Neural progenitor cell (in vitro differentiated cells): ENCODE data around the gene CNGA1. TPM values are rescaled to one million over a fixed set of nuclear protein-coding genes. Genes with fewer than 3 reads are reported as not detected.

Experiments
- DNase-seq: peaks from one replicate; pipeline ENCODE4 v3.0.0-alpha.2; 2016; ENCODE audit warnings: low spot score
- H2AFZ ChIP-seq: fragments of 200-600 bp; sonication (generic); replicated peaks from 2 replicates; pipeline ENCODE4 v1.6.1; 2016; ENCODE audit warnings: antibody characterized with exemption
- H3F3A ChIP-seq: fragments of 200-600 bp; sonication (generic); 2 replicates; pipeline ENCODE4 v1.6.1; 2016; ENCODE audit warnings: antibody characterized with exemption, low read depth
- H3K27ac ChIP-seq: fragments of 200-600 bp; sonication (generic); 2 replicates; pipeline ENCODE4 v1.5.1; 2016; ENCODE audit warnings: mild to moderate bottlenecking
- H3K27me3 ChIP-seq: fragments of 200-600 bp; sonication (generic); 2 replicates; pipeline ENCODE4 v1.6.1; 2016; ENCODE audit warnings: mild to moderate bottlenecking, moderate library complexity
- H3K36me3 ChIP-seq: fragments of 200-600 bp; sonication (generic); 2 replicates; pipeline ENCODE4 v1.5.1; 2016
- H3K4me1 ChIP-seq: fragments of 200-600 bp; sonication (generic); 2 replicates; pipeline ENCODE4 v1.6.1; 2016; ENCODE audit warnings: mixed run types
- H3K4me2 ChIP-seq: fragments of 200-600 bp; sonication (generic); 2 replicates; pipeline ENCODE4 v1.6.1; 2016
- H3K4me3 ChIP-seq: fragments of 200-600 bp; sonication (generic); 2 replicates; pipeline ENCODE4 v1.5.1; 2016
- H3K79me2 ChIP-seq: fragments of 200-600 bp; sonication (generic); 2 replicates; pipeline ENCODE4 v1.6.1; 2016; ENCODE audit warnings: low read depth
- H3K9ac ChIP-seq: fragments of 200-600 bp; sonication (generic); 2 replicates; pipeline ENCODE4 v1.6.1; 2016
- H3K9me3 ChIP-seq: fragments of 200-600 bp; sonication (generic); 2 replicates; pipeline ENCODE4 v1.5.1; 2016; ENCODE audit warnings: low read depth
- H4K20me1 ChIP-seq: fragments of 200-600 bp; sonication (generic); 2 replicates; pipeline ENCODE4 v1.6.1; 2016; ENCODE audit warnings: low read depth
- H3K27ac Mint-ChIP-seq: 3 replicates; pipeline ENCODE4 v1.8.0; 2021; ENCODE audit warnings: mixed read lengths
- H3K27me3 Mint-ChIP-seq: 2 replicates; pipeline ENCODE4 v1.8.0; 2022; ENCODE audit warnings: low read depth, mild to moderate bottlenecking, inconsistent platforms, moderate library complexity, mixed read lengths; ENCODE audit not compliant: insufficient read depth
- H3K36me3 Mint-ChIP-seq: 3 replicates; pipeline ENCODE4 v1.8.0; 2021; ENCODE audit warnings: mixed read lengths
- H3K4me1 Mint-ChIP-seq: 3 replicates; pipeline ENCODE4 v1.8.0; 2021; ENCODE audit warnings: mixed read lengths
- H3K4me3 Mint-ChIP-seq: 3 replicates; pipeline ENCODE4 v1.8.0; 2021; ENCODE audit warnings: mild to moderate bottlenecking, moderate library complexity, mixed read lengths
- H3K9me3 Mint-ChIP-seq: 3 replicates; pipeline ENCODE4 v1.8.0; 2020; ENCODE audit warnings: mixed read lengths
- EZH2 ChIP-seq: fragments of 200-600 bp; sonication (generic); IDR thresholded peaks from 2 replicates; pipeline ENCODE4 v1.6.1; 2017; ENCODE audit warnings: antibody characterized with exemption, mild to moderate bottlenecking, moderate library complexity
- EZH2phosphoT487 ChIP-seq: fragments of 200-600 bp; sonication (generic); IDR thresholded peaks from 2 replicates; pipeline ENCODE4 v1.6.1; 2017; ENCODE audit warnings: antibody characterized with exemption
- total RNA-seq: library from RNA; depleted of rRNA; stranded (reverse); fragments of >200 nt; gene quantifications from 2 replicates; pipeline ENCODE4 v1.2.3, GENCODE V29; 2015; ENCODE audit warnings: low replicate concordance
- TF ChIP-seq, protein P1 (sequence below): fragments of 200-600 bp; sonication (generic); IDR thresholded peaks from 2 replicates; pipeline ENCODE4 v1.5.1; 2017; ENCODE audit warnings: antibody characterized with exemption, mild to moderate bottlenecking

The CNGA1 gene
- total RNA-seq, 1 donor from 2014 or later, result 0.37 TPM

DNA sequence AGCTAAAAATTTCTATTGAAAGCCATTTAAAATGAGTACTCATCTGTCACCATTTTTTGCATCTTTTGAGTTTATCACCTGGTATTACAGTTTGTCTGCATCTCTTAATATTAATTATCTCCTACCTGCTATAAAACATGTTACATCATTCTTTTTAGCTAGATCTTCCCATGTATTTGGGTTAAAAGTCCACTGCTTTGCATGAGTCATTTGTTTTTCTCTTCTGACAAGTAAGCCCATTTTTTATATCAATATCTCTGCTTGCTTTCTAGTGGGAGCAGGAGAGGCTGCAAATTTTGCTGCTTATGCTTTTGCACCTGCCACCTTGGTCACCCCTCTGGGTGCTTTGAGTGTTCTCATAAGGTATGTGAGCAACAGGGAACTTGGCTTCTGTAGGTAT lies 16.2 kb upstream of the CNGA1 start:
- no peak overlapping the region for H3K27ac Mint-ChIP-seq
- H3K36me3 Mint-ChIP-seq, result no peaks in the 10 kb centered on the region
- H3K4me1 Mint-ChIP-seq, result peaks cover 5% of the 10 kb centered on the region
- H3K9me3 Mint-ChIP-seq, result no peaks in the 10 kb centered on the region
- no peak for DNase-seq
- no peaks in the 10 kb centered on the region for H3K27me3 Mint-ChIP-seq
- Histone ChIP-seq H3F3A (peaks cover 15% of the 10 kb centered on the region), H3K36me3 (no peaks in the 10 kb centered on the region), H3K4me3 (no peak overlapping the region), H2AFZ (no peak overlapping the region), H3K4me2 (no peak overlapping the region), H4K20me1 (no peaks in the 10 kb centered on the region), H3K9me3 (no peaks in the 10 kb centered on the region), H3K27me3 (no peaks in the 10 kb centered on the region), H3K79me2 (no peaks in the 10 kb centered on the region), H3K9ac (no peak overlapping the region), H3K27ac (no peak overlapping the region), H3K4me1 (peaks cover 21% of the 10 kb centered on the region)
- no peak overlapping the region for H3K4me3 Mint-ChIP-seq
- TF ChIP-seq EZH2phosphoT487, result no peak

DNA sequence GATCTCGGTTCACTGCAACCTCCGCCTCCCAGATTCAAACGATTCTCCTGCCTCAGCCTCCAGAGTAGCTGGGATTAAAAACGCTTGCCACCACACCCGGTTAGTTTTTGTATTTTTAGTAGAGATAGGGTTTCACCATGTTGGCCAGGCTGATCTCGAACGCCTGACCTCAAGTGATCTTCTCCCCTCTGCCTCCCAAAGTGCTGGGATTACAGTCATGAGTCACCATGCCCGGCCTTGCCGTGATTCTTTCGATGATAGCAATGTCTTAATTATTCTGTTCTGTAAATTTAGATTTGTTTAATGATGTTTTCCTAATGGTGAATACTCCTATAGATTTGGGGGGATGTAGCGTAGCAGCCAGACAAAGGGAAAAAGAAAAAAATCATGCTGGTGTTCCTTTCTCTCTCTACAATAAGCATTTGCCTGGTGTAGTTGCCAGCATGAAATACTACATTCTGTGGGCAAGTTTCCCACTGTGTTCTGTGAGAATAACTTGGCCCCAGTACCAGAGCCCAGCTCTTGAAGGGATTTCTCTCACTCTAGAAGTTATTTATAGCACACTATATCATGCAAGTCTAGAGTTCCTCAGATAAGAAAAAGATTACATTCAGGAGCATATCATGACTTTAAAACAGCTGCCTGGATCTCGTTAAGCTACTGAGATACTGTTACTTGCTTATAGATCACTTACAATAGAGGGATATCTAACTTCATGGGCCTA lies 15.5 kb upstream of the CNGA1 start:
- DNase-seq, result no peak
- Histone ChIP-seq H3F3A (peaks cover 15% of the 10 kb centered on the region), H3K36me3 (no peaks in the 10 kb centered on the region), H3K4me1 (peaks cover 19% of the 10 kb centered on the region), H3K27ac (no peak overlapping the region), H3K27me3 (no peaks in the 10 kb centered on the region), H2AFZ (no peak overlapping the region), H3K9ac (no peak overlapping the region), H3K4me2 (no peak overlapping the region), H3K9me3 (no peaks in the 10 kb centered on the region), H3K79me2 (no peaks in the 10 kb centered on the region), H3K4me3 (no peak overlapping the region), H4K20me1 (no peaks in the 10 kb centered on the region)
- H3K4me3 Mint-ChIP-seq, result no peak overlapping the region
- H3K9me3 Mint-ChIP-seq, result no peaks in the 10 kb centered on the region
- H3K4me1 Mint-ChIP-seq, result peaks cover 5% of the 10 kb centered on the region
- TF ChIP-seq, protein P1, sequence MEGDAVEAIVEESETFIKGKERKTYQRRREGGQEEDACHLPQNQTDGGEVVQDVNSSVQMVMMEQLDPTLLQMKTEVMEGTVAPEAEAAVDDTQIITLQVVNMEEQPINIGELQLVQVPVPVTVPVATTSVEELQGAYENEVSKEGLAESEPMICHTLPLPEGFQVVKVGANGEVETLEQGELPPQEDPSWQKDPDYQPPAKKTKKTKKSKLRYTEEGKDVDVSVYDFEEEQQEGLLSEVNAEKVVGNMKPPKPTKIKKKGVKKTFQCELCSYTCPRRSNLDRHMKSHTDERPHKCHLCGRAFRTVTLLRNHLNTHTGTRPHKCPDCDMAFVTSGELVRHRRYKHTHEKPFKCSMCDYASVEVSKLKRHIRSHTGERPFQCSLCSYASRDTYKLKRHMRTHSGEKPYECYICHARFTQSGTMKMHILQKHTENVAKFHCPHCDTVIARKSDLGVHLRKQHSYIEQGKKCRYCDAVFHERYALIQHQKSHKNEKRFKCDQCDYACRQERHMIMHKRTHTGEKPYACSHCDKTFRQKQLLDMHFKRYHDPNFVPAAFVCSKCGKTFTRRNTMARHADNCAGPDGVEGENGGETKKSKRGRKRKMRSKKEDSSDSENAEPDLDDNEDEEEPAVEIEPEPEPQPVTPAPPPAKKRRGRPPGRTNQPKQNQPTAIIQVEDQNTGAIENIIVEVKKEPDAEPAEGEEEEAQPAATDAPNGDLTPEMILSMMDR, result no peak
- TF ChIP-seq EZH2phosphoT487 (no peak), EZH2 (no peak)
- H3K36me3 Mint-ChIP-seq, result no peaks in the 10 kb centered on the region
- H3K27me3 Mint-ChIP-seq, result no peaks in the 10 kb centered on the region
- H3K27ac Mint-ChIP-seq, result no peak overlapping the region

GRCh38 chr4:48030470-48030869 lies 14.0 kb upstream of the CNGA1 start:
- Mint-ChIP-seq H3K36me3 (no peaks in the 10 kb centered on the region), H3K4me3 (no peak overlapping the region), H3K4me1 (peaks cover 5% of the 10 kb centered on the region), H3K27ac (no peak overlapping the region), H3K27me3 (no peaks in the 10 kb centered on the region), H3K9me3 (no peaks in the 10 kb centered on the region)
- peak; percentile 61 for DNase-seq
- no peaks in the 10 kb centered on the region for H3K9me3 ChIP-seq
- peaks cover 15% of the 10 kb centered on the region for H3K4me1 ChIP-seq
- no peaks in the 10 kb centered on the region for H3K36me3 ChIP-seq
- H3K4me2 ChIP-seq, result peak overlapping the region; percentile 65
- peaks cover 15% of the 10 kb centered on the region for H3F3A ChIP-seq
- peak overlapping the region; percentile 16 for H3K4me3 ChIP-seq
- H2AFZ ChIP-seq, result peak overlapping the region; percentile 10
- peak overlapping the region; percentile 6 for H3K27ac ChIP-seq
- H3K9ac ChIP-seq, result no peak overlapping the region
- no peaks in the 10 kb centered on the region for H3K79me2 ChIP-seq
- no peaks in the 10 kb centered on the region for H4K20me1 ChIP-seq
- TF ChIP-seq EZH2phosphoT487 (no peak), EZH2 (no peak)
- TF ChIP-seq, protein P1, result no peak
- H3K27me3 ChIP-seq, result no peaks in the 10 kb centered on the region

DNA sequence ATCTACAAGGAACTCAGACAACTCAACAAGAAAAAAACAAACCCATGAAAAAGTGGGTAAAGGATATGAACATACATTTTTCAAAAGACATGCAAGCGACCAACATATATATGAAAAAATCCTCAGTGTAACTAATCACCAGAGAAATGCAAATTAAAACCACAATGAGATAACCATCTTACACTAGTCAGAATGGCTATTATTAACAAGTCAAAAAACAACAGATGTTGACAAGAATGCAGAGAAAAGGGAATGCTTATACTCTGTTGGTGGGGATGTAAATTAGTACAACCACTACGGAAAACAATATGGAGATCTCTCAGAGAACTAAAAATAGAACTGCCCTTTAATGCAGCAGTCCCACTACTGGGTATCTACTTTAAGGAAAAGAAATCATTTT lies 12.2 kb upstream of the CNGA1 start:
- no peak overlapping the region for H3K4me3 ChIP-seq
- H3K9me3 Mint-ChIP-seq, result no peaks in the 10 kb centered on the region
- H3F3A ChIP-seq, result peaks cover 15% of the 10 kb centered on the region
- no peak overlapping the region for H3K27ac Mint-ChIP-seq
- peaks cover 15% of the 10 kb centered on the region for H3K4me1 ChIP-seq
- H3K4me2 ChIP-seq, result no peak overlapping the region
- DNase-seq, result no peak
- H3K9me3 ChIP-seq, result no peaks in the 10 kb centered on the region
- H3K4me1 Mint-ChIP-seq, result peaks cover 5% of the 10 kb centered on the region
- TF ChIP-seq, protein P1, result no peak
- no peak for TF ChIP-seq EZH2phosphoT487
- no peak for TF ChIP-seq EZH2
- no peak overlapping the region for H3K27ac ChIP-seq
- no peaks in the 10 kb centered on the region for H4K20me1 ChIP-seq
- H3K36me3 Mint-ChIP-seq, result no peaks in the 10 kb centered on the region
- H3K27me3 Mint-ChIP-seq, result peaks cover 3% of the 10 kb centered on the region
- no peak overlapping the region for H2AFZ ChIP-seq
- no peak overlapping the region for H3K9ac ChIP-seq
- no peaks in the 10 kb centered on the region for H3K79me2 ChIP-seq
- no peaks in the 10 kb centered on the region for H3K36me3 ChIP-seq
- no peak overlapping the region for H3K4me3 Mint-ChIP-seq
- no peaks in the 10 kb centered on the region for H3K27me3 ChIP-seq
